Stromal cell of bone marrow (primary cell): Measurements from ENCODE around the gene FGF1.

Experiments
- DNase-seq: peaks from one replicate; pipeline ENCODE4 v3.0.0-alpha.2; 2012; ENCODE audit warnings: low read depth

The FGF1 gene

DNA sequence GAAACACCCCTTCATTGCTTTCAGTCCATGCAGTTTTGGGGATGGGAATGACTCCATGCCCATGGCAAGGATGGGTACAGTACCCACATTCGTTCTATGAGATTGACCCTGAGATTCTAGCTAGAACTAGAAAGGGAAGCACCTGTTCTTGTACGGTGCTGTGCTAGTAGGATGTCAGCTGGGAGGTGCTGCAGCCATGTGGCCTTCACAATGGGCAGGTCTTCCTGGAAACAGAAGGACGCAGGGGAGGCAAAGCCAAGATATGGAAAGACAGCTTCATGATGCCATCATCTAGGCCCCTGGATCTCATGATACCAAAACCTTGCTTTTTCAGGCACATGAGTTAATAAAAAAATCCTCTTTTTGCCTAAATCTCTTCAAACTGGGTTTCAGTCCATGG, 10.5 kb upstream of the FGF1 start:
- no peak for DNase-seq

- DNase-seq = no peak
Measured at GRCh38 chr5:142694092-142694856, 8.4 kb upstream of the FGF1 start.

- no peak for DNase-seq
Measured at GRCh38 chr5:142692321-142692894, 6.5 kb upstream of the FGF1 start.

DNA sequence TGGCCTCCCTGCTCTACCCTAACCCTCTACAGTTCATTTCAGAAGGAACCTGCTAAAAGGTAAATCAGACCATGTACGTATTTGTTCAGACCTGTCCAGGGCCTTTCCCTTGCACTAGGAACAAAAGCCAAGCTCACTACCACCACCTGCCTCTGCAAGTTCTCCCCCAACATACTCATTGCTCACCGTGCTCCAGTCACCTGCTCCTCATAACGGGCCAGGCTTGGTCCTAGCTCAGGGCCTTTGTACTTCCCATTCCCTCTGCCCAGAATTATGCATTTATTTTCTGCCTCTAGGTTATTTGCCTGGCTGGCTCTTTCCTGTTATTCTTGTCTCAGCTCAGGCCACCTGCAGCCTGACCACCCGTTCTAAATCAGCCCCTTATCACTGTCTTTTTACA, 4.8 kb upstream of the FGF1 start:
- no peak for DNase-seq

GRCh38 chr5:142689081-142689480, 3.2 kb upstream of the FGF1 start:
- DNase-seq = no peak

GRCh38 chr5:142688281-142688989, 2.5 kb upstream of the FGF1 start:
- DNase-seq = no peak

DNA sequence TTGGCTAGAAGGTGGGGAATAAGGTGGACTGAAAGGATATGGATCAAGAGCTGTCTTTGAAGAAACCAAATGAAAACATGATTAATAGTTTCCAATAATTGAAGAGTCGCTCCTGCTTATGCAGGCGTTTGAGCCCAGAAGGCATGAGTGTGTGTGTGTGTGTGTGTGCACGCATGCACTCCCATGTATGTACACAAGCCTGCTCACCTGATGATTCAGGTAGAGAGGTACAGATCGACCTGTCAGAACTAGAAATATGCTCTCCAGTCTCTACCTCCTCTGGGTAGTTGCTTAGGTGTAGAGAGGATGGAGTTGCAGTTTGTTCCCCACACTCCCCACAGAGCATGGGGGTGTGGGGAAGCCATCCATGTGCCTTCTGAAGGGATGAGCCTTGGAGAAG, 1.1 kb upstream of the FGF1 start:
- DNase-seq = no peak

GRCh38 chr5:142686210-142686734, 382 bp upstream of the FGF1 start:
- no peak for DNase-seq

- no peak for DNase-seq
Measured at GRCh38 chr5:142684508-142685041, 1.3 kb downstream of the FGF1 start.

DNA sequence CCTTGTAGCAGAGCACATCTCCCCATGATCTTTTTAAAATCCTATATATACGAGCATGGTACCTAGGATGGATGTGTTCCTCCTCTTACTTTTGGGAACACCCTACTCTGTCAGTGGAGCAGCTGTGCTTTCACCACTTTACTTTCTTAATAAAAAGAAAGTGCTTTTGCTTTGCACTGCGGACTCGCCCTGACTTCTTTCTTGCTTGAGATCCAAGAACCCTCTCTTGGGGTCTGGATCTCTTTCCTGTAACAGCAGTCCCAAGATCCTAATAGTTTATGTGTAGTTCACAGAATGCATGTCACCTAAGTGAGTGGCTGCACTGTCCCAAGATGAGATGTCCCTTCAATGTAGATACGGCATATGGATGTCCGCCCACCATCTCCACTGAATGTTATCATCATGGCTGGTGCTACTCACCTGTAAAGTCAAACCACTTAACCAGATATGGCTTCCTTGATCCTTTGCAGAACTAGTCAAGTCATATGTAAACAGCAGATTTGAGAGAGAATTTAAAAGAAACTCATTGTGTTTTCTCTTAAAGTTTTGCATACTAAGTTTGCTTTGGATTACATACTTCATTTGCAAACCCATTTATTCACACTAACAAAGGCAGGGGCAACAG, 1.9 kb downstream of the FGF1 start:
- no peak for DNase-seq

- no peak for DNase-seq
Measured at GRCh38 chr5:142683116-142683515, 2.8 kb downstream of the FGF1 start.

DNA sequence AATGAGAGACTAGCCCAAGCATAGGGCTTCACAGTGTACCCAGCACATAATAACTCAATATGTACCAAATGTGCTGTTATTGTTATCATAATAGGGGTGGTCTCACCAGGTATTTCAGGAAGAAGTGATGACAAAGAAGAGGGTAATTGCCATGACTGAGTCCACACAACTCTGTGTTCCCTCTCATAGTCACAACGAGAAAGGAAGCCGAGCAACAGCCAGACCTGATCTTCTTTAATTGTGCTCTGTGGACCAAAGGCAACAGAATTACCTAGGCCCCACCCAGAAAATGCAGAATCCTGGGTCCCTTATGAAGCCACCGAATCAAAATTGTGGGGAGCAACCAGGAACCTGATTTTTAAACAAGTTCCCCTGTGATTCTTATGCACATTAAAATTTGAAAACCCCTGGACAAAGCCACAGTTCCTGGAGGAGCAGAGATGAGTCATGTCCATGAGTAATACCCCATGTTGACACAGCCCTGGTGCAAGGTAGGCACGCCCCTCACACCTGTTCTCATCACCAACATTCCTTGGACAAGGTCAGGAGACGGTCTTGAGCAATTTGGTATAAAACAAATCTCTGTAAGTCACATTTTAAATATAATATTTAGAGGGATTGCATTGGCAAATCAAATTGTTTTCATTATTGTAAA, 5.2 kb downstream of the FGF1 start:
- DNase-seq = no peak

DNA sequence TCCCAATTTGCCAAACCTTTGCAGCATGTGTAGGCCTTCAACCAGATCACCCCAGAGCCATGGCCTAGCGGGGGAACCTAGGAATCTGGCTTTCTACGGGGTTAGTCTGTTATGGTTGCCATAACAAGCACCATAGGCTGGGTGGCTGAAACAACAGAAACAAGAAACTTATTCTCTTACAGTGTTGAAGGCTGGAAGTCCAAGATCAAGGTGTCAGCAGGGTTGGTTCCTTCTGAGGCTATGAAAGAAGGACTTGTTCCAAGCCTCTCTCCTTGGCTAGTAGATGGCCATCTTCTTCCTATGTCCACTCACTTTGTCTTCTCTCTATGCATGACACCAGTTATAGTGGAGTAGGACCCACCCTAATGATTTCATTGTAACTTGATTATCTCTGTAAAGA, 6.1 kb downstream of the FGF1 start:
- DNase-seq = no peak

- DNase-seq = no peak
Measured at GRCh38 chr5:142678529-142678928, 7.4 kb downstream of the FGF1 start.

GRCh38 chr5:142677198-142677597, 8.7 kb downstream of the FGF1 start:
- peak; percentile 50 for DNase-seq

GRCh38 chr5:142676318-142676717, 9.6 kb downstream of the FGF1 start:
- DNase-seq = no peak

GRCh38 chr5:142674531-142675469, 11.1 kb downstream of the FGF1 start:
- DNase-seq = peak; percentile 80

DNA sequence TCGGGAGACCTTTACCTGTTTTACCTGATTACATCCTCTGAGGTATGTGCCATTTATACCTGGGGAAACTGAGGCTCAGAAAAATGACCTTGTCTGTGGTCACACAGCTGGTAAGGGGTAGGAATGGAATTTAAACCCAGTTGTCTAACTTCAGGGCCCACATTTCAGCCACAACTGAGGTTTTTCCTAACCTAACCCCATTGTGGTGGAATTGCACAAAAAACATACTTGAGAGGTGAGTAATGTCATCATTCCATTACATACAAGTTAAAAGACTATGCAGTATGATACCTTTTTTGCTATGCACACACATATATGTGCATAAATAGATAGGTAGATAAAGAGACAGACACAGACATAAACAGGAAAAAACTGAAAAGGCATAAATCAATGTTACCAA, 14.1 kb downstream of the FGF1 start:
- peak; percentile 35 for DNase-seq

DNA sequence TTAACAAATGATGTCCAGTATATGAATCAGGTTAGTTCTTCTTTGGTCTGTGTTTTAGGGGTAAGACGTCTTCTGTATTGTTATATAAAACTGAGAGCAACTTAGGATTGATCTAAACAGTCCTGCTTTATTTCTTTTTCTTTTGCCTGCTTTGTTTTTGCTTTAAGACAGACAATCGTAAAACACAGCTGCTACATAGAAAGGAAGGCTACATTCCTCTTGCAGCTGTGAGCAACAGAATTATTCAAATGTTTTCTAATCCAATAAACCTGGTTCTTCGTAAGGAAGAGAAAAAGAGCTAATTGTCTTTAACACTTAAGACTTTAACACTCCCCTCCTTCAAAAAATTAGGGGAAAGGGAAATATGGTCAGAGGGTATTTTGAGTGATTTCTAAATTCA, 14.6 kb downstream of the FGF1 start:
- no peak for DNase-seq

DNA sequence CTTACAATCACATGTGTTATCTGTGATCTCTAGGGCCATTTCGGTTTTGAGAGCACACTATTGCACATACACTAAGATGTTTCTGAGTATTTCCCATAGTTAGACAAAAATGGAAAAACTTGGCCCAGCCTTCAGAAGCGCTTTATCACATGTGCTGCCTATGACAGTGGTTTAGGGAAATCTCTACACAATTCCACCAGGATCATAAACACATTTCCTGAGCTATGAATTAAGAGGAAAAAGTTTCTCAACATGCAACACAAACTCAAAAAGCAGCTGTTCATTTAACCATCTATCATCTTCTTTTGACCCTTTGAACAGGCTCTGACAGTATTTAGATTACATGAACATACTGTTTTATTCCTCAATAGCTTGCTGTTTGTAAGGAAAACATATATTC, 15.1 kb downstream of the FGF1 start:
- DNase-seq = no peak

GRCh38 chr5:142669477-142669876, 16.4 kb downstream of the FGF1 start:
- DNase-seq = no peak
